ENCODE measurements around the gene MICOS13. TPM values are rescaled to one million over a fixed set of nuclear protein-coding genes. Genes with fewer than 3 reads are reported as not detected.
A peak's percentile ranks its signal among the peaks of the same experiment; 100 is the strongest.

The MICOS13 gene
- total RNA-seq, 2 experiments from 2014 or later: 50.9 to 55.3 TPM

- Mint-ChIP-seq H3K27me3 (no peaks in the 10 kb centered on the region), H3K4me1 (ENCODE audit: low read depth) (no peaks in the 10 kb centered on the region), H3K27ac (no peak overlapping the region), H3K36me3 (peaks cover 13% of the 10 kb centered on the region), H3K9me3 (no peaks in the 10 kb centered on the region), H3K4me3 (no peak overlapping the region)
- ChIA-PET POLR2A (no interaction called here), CTCF (no interaction called here)
- intact Hi-C loops (cut with micrococcal nuclease): no loop called here
- DNase-seq: no peak
Measured at GRCh38 chr19:5672708-5673459, 7.4 kb downstream of the MICOS13 start.

- DNase-seq: no peak
- ChIA-PET CTCF (no interaction called here), POLR2A (interaction anchor here (1.0 kb wide), 1 partner anchor 8 kb away, joined by 3 read pairs; the partner anchor contains the start of gene MICOS13)
- Mint-ChIP-seq H3K4me1 (ENCODE audit: low read depth) (no peaks in the 10 kb centered on the region), H3K27ac (no peak overlapping the region), H3K36me3 (peaks cover 21% of the 10 kb centered on the region), H3K27me3 (no peaks in the 10 kb centered on the region), H3K9me3 (no peaks in the 10 kb centered on the region), H3K4me3 (no peak overlapping the region)
- intact Hi-C loops (cut with micrococcal nuclease): no loop called here
Measured at GRCh38 chr19:5671600-5671999, 8.7 kb downstream of the MICOS13 start.

GRCh38 chr19:5669212-5669611 lies 11.1 kb downstream of the MICOS13 start:
- Mint-ChIP-seq H3K27ac (peak overlapping the region; percentile 8), H3K9me3 (no peaks in the 10 kb centered on the region), H3K36me3 (peaks cover 37% of the 10 kb centered on the region), H3K4me1 (ENCODE audit: low read depth) (peaks cover 6% of the 10 kb centered on the region), H3K4me3 (no peak overlapping the region), H3K27me3 (no peaks in the 10 kb centered on the region)
- intact Hi-C loops (cut with micrococcal nuclease): no loop called here
- no peak for DNase-seq
- ChIA-PET CTCF (no interaction called here), POLR2A (interaction anchor here (1.1 kb wide), 1 partner anchor 10 kb away, joined by 3 read pairs; no protein-coding TSS in a partner anchor)

DNA sequence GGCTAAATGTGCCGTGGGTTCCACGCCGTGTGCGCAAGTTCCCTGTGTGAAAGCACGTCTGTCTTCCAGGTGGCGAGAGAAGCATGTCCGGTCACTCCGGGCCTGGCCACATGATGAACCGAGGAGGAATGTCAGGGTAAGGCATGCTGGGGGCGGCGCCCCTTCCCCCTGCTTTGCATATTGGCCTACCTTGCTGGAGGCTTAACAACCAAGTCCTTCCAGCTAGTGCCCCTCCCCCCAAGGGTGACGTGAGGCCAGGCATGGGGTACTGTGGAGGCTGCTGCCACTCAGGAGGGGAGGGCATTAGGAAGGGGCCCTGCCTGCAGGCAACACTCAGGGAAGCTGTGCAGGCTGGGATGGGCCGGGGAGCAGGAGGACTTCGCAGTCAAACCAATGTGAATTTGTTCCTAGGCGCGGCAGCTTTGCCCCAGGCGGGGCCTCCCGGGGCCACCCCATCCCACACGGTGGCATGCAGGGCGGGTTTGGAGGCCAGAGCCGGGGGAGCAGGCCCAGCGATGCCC lies 12.5 kb downstream of the MICOS13 start:
- H3K4me1 Mint-ChIP-seq (ENCODE audit: low read depth): peaks cover 6% of the 10 kb centered on the region
- ChIA-PET POLR2A (no interaction called here), CTCF (no interaction called here)
- H3K9me3 Mint-ChIP-seq: no peaks in the 10 kb centered on the region
- no peak for DNase-seq
- intact Hi-C loops (cut with micrococcal nuclease): no loop called here
- H3K27ac Mint-ChIP-seq: no peak overlapping the region
- peaks cover 38% of the 10 kb centered on the region for H3K36me3 Mint-ChIP-seq
- no peak overlapping the region for H3K4me3 Mint-ChIP-seq
- no peaks in the 10 kb centered on the region for H3K27me3 Mint-ChIP-seq

DNA sequence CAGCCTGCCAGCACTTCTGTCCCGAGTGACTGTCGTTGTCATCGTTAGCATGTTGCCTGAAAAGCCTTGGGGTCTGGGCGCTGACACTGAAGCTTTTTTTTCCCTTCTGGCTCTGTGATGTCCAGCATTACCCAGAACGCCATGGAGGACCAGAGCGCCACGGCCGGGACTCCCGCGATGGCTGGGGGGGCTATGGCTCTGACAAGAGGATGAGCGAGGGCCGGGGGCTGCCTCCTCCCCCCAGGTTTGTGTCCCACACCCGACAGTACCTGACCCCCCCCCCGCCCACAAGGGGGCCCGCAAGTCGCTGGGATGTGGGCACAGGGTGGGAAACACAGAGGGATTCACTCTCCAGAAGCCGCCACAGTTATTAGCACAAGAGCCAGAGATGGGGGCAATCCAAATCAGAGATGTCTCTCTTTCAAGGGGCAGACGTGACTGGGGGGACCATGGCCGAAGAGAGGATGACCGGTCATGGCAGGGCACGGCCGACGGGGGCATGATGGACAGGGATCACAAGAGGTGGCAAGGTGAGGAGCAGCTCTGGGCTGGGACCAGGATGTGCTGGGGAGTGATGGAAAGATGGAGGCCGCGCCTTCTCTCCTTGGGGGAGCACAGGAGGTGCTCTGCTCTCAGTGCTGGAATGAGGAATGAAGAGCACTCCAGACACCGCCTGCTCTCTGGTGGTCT lies 13.2 kb downstream of the MICOS13 start:
- H3K27me3 Mint-ChIP-seq: no peaks in the 10 kb centered on the region
- peaks cover 40% of the 10 kb centered on the region for H3K36me3 Mint-ChIP-seq

DNA sequence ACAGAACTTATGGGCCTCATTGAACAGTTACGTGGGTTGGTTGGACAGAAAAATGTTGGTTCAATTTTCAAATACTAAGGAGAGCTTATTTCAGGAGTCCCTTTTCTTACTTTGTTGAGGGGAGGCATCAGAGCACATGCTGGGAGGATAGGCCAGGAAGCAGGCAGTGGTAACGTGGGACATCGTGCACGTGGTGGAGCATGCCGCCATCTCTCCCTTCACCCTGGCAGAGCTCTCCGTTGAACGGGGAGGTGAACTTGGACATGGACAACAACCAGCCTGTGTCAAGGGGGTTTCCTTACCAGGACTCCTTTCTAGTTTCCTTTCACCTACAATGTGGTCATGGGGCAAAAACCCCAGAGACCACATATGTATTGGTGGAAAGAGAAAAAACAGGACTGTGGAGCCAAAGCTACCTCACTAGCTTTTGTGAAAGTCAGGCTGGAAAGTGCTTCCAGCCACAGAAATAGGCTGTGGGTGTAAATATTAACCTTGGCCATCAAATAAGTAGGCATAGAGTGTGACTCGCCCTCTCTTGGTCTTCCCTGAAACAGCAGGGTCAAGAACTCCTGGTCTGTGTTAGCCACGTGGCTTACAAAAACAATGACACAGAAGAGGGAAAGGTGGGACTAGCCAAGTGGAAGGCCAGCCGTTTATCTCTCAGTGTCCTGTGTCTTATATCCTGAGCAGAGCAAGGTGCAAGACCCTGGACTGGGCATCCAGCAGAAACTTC lies 14.4 kb downstream of the MICOS13 start:
- H3K9me3 Mint-ChIP-seq: no peaks in the 10 kb centered on the region
- H3K27ac Mint-ChIP-seq: peak overlapping the region; percentile 75
- H3K36me3 Mint-ChIP-seq: peaks cover 49% of the 10 kb centered on the region
- no peaks in the 10 kb centered on the region for H3K27me3 Mint-ChIP-seq
- ChIA-PET POLR2A (no interaction called here), CTCF (interaction anchor here (0.9 to 1.0 kb wide), 2 partner anchors 21 to 24 kb away, joined by 4 to 5 read pairs; no protein-coding TSS in a partner anchor)
- peaks cover 6% of the 10 kb centered on the region for H3K4me1 Mint-ChIP-seq (ENCODE audit: low read depth)
- intact Hi-C loops (cut with micrococcal nuclease): no loop called here
- no peak for DNase-seq
- no peak overlapping the region for H3K4me3 Mint-ChIP-seq

More for the DNA sequence above, 13.2 kb downstream of the MICOS13 start:
- peaks cover 6% of the 10 kb centered on the region for H3K4me1 Mint-ChIP-seq (ENCODE audit: low read depth)
- intact Hi-C loops (cut with micrococcal nuclease): no loop called here
- POLR2A ChIA-PET: no interaction called here
- no peak overlapping the region for H3K27ac Mint-ChIP-seq
- DNase-seq: no peak
- no peaks in the 10 kb centered on the region for H3K9me3 Mint-ChIP-seq
- H3K4me3 Mint-ChIP-seq: no peak overlapping the region
- CTCF ChIA-PET: interaction anchor here (0.6 kb wide), 1 partner anchor 23 kb away, joined by 3 read pairs; no protein-coding TSS in a partner anchor

DNA sequence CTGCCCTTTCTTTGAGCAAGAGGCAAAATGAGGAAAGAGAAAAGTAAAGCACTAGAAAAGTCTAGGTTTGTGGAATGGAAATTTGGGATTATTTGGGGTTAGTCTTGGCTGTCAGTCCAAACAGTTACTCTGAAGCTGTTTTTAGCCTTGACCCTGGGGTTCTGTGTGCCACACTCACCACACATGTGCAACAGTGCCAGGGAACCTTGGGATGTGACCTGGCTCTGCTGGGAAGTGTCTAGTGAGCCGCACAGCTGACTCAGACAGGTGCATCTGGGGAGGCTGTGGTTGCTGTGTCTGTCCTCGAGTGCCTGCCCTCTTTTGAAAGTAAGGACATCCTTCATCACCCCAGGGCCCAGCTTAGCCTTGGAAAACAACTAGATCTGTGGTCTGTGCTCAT lies 15.8 kb downstream of the MICOS13 start:
- Mint-ChIP-seq H3K9me3 (no peaks in the 10 kb centered on the region), H3K4me3 (no peak overlapping the region), H3K4me1 (ENCODE audit: low read depth) (peaks cover 6% of the 10 kb centered on the region), H3K27me3 (no peaks in the 10 kb centered on the region), H3K36me3 (peaks cover 54% of the 10 kb centered on the region), H3K27ac (peak overlapping the region; percentile 51)
- no peak for DNase-seq
- intact Hi-C loops (cut with micrococcal nuclease): no loop called here
- ChIA-PET CTCF (interaction anchor here (1.0 kb wide), 1 partner anchor 25 kb away, joined by 4 read pairs; no protein-coding TSS in a partner anchor), POLR2A (interaction anchor here (1.2 kb wide), 1 partner anchor 10 kb away, joined by 5 read pairs; no protein-coding TSS in a partner anchor)

DNA sequence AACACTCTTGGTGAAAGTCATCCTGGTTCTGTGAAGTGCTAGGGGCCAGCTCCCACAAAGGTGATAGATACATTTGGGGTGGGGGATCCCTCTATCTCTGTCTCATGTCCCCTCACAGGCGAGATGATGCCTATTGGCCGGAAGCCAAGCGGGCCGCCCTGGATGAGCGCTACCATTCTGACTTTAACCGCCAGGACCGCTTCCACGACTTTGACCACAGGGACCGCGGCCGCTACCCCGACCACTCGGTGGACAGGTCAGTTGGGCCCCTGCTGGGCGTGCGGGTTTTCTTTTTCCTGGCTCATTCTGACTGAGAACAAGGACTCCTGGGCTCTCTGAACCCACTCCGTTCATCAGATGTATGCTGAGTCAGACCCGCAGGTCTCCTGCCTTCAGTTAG lies 16.4 kb downstream of the MICOS13 start:
- POLR2A ChIA-PET: interaction anchor here (1.2 kb wide), 1 partner anchor 9 kb away, joined by 5 read pairs; no protein-coding TSS in a partner anchor
- Mint-ChIP-seq H3K36me3 (peaks cover 50% of the 10 kb centered on the region), H3K27me3 (no peaks in the 10 kb centered on the region), H3K4me1 (ENCODE audit: low read depth) (peaks cover 6% of the 10 kb centered on the region), H3K4me3 (no peak overlapping the region), H3K27ac (no peak overlapping the region), H3K9me3 (no peaks in the 10 kb centered on the region)
- CTCF ChIA-PET: no interaction called here
- intact Hi-C loops (cut with micrococcal nuclease): no loop called here
- no peak for DNase-seq

DNA sequence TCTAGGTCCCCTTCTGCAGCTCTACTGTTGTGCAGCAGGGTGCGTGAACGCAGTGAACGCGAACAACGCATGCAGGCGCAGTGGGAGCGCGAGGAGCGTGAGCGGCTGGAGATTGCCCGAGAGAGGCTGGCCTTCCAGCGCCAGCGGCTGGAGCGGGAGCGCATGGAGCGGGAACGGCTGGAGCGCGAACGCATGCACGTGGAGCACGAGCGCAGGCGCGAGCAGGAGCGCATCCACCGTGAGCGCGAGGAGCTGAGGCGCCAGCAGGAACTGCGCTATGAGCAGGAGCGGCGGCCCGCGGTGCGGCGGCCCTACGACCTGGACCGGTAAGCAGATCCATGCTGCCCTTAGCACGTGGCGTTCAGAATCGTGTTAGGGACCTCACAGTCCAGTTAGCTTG lies 18.8 kb downstream of the MICOS13 start:
- H3K4me1 Mint-ChIP-seq (ENCODE audit: low read depth): peaks cover 6% of the 10 kb centered on the region
- no peak for DNase-seq
- no peaks in the 10 kb centered on the region for H3K9me3 Mint-ChIP-seq
- intact Hi-C loops (cut with micrococcal nuclease): no loop called here
- H3K27ac Mint-ChIP-seq: no peak overlapping the region
- peaks cover 51% of the 10 kb centered on the region for H3K36me3 Mint-ChIP-seq
- CTCF ChIA-PET: no interaction called here
- H3K27me3 Mint-ChIP-seq: no peaks in the 10 kb centered on the region
- POLR2A ChIA-PET: no interaction called here
- H3K4me3 Mint-ChIP-seq: no peak overlapping the region

- Mint-ChIP-seq H3K4me3 (no peak overlapping the region), H3K36me3 (peaks cover 58% of the 10 kb centered on the region), H3K27ac (no peak overlapping the region), H3K9me3 (no peaks in the 10 kb centered on the region), H3K27me3 (no peaks in the 10 kb centered on the region), H3K4me1 (ENCODE audit: low read depth) (no peaks in the 10 kb centered on the region)
- DNase-seq: no peak
- intact Hi-C loops (cut with micrococcal nuclease): no loop called here
- ChIA-PET POLR2A (interaction anchor here (0.6 kb wide), 1 partner anchor 173 kb away, joined by 3 read pairs; no protein-coding TSS in a partner anchor), CTCF (no interaction called here)
Measured at GRCh38 chr19:5655412-5655811, 24.9 kb downstream of the MICOS13 start.

- intact Hi-C loops (cut with micrococcal nuclease): no loop called here
- H3K27me3 Mint-ChIP-seq: no peaks in the 10 kb centered on the region
- no peak overlapping the region for H3K4me3 Mint-ChIP-seq
- CTCF ChIA-PET: interaction anchor here (0.6 kb wide), 1 partner anchor 38 kb away, joined by 3 read pairs; no protein-coding TSS in a partner anchor
- no peak for DNase-seq
- no peaks in the 10 kb centered on the region for H3K4me1 Mint-ChIP-seq (ENCODE audit: low read depth)
- no peak overlapping the region for H3K27ac Mint-ChIP-seq
- no peaks in the 10 kb centered on the region for H3K9me3 Mint-ChIP-seq
- POLR2A ChIA-PET: interaction anchor here (0.6 to 0.7 kb wide), 2 partner anchors 10 to 173 kb away, joined by 3 to 5 read pairs; no protein-coding TSS in a partner anchor
- H3K36me3 Mint-ChIP-seq: peaks cover 61% of the 10 kb centered on the region
Measured at GRCh38 chr19:5654931-5655330, 25.4 kb downstream of the MICOS13 start.

DNA sequence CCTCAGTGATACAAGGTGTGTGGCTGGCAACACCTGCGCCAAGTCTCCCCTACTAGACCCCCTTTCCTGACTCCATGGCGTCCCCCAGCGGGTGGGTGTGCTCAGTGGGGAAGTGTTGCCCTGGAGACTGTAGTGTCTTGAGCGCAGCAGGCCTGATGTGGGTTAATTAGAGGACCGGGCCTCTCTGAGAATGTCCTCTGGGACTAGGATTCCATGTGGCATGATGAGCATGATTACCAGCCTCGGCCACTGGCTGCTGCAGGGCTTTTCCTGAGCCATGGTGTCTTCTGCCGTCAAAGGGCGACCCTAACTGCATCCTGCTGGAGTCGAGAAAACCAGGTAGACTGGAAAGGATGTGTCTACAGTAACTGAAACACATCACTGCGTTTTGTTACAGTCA lies 28.1 kb downstream of the MICOS13 start:
- H3K36me3 Mint-ChIP-seq: peaks cover 63% of the 10 kb centered on the region
- no peaks in the 10 kb centered on the region for H3K27me3 Mint-ChIP-seq
- DNase-seq: no peak
- H3K27ac Mint-ChIP-seq: no peak overlapping the region
- no peak overlapping the region for H3K4me3 Mint-ChIP-seq
- POLR2A ChIA-PET: no interaction called here
- CTCF ChIA-PET: no interaction called here
- intact Hi-C loops (cut with micrococcal nuclease): no loop called here
- no peaks in the 10 kb centered on the region for H3K9me3 Mint-ChIP-seq
- H3K4me1 Mint-ChIP-seq (ENCODE audit: low read depth): no peaks in the 10 kb centered on the region
